Amniotic stem cell (primary cell): ENCODE results near the gene SRGAP1.

Experiments
- DNase-seq: peaks from one replicate; lab custom pipeline; 2025; lab: John Stamatoyannopoulos, UW

The SRGAP1 gene

DNA sequence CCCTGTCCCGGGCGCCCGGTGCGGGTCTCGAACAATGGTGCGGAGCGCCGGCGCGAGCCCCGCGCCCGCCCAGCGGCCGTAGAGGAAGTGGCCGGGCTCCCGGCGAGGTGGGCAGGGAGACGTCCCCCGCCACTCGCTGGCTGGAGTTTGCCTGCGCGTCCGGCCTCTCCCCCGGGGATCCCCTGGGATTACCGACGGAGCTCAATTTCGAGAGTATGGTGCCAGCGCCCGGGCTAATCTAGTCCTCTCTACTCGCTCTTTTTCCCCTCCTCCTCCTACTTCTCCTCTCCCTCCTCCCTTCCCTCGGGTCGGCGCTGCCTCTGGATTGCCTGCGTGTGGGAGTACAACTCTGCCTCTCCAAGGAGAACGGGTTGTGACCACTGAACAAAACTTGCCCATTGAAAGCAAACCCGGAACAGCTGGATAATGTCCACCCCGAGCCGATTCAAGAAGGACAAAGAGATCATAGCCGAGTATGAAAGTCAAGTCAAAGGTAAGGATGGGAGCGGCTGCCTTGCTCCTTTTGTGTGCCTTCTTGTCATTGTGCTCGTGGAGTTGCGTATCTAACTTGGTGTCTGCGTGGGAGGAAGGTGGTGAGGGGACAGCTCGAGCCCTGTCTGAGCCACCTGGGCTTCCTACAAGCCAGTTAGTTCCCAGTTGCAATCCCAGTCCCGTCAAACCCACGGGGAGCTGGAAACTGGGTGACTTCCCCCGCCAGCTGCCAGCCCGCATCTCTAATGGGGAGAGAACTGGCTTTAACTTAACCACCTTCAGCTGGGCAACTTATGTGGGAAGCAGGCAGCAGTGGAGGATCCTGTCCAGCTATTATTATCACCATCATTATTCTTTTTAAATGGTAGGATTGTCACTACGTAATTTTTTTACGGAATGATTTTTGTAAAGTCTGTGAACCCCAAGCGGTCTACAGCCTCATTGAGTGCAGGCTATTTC lies at the start of gene SRGAP1:
Gene SRGAP1, plus strand, starts transcription at position 310 of the 951 bp plus-strand sequence. Its CDS starts 117 bp downstream, at position 427.
- peak; percentile 31 for DNase-seq

- DNase-seq, result no peak
Observed at GRCh38 chr12:63795032-63795687, 49.3 kb upstream of the SRGAP1 start.

GRCh38 chr12:63795944-63796343 lies 48.6 kb upstream of the SRGAP1 start:
- DNase-seq, result no peak

GRCh38 chr12:63802012-63802608 lies 42.4 kb upstream of the SRGAP1 start:
- no peak for DNase-seq

GRCh38 chr12:63804746-63805145 lies 39.8 kb upstream of the SRGAP1 start:
- DNase-seq, result no peak

- DNase-seq, result no peak
Observed at GRCh38 chr12:63805704-63806672, 38.5 kb upstream of the SRGAP1 start.

DNA sequence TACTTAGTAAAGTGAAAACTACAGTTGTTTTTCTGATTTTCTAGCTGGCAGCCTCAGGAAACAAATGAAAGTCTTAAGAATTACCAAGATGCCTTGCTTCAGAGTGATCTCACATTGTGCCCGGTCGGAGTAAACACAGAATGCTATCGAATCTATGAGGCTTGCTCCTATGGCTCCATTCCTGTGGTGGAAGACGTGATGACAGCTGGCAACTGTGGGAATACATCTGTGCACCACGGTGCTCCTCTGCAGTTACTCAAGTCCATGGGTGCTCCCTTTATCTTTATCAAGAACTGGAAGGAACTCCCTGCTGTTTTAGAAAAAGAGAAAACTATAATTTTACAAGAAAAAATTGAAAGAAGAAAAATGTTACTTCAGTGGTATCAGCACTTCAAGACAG lies 35.9 kb upstream of the SRGAP1 start:
- no peak for DNase-seq

- DNase-seq, result no peak
Observed at GRCh38 chr12:63809566-63809965, 34.9 kb upstream of the SRGAP1 start.

DNA sequence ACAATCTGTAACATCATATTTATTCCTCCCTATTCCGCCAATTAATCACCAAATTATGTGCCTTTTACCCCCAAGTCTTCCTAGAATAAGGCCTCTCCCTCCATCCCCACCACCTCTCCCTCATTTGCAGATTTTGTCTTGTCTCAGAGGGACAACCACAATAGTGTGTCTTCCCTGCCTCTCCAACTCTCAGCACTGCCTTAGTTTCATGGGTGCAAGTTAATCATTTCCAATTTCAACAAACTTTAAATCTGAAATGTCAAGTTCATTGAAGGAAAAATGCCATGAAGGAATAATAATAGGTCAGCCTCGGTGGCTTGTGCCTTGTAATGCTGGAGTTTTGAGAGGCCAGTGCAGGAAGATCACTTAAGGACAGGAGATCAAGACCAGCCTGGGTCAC lies 33.2 kb upstream of the SRGAP1 start:
- DNase-seq, result no peak

DNA sequence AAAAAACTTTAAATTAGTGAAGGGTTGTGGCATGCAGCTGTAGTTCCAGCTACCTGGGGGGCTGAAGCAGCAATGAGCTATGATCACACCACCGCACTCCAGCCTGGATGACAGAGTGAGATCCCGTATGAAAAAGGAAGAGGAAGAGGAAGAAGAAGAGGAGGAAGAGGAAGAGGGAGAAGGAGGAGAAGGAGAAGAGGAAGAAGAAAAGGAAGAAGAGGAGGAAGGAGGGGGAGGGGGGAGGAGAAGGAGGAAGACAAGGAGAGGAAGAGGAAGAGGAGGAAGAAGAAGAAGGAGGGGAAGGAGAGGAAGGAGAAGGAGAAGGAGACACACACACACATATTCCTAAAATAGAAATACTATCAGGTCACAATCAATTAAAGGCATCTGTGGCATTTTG lies 32.7 kb upstream of the SRGAP1 start:
- DNase-seq, result no peak

- DNase-seq, result no peak
Observed at GRCh38 chr12:63814146-63814772, 30.2 kb upstream of the SRGAP1 start.

DNA sequence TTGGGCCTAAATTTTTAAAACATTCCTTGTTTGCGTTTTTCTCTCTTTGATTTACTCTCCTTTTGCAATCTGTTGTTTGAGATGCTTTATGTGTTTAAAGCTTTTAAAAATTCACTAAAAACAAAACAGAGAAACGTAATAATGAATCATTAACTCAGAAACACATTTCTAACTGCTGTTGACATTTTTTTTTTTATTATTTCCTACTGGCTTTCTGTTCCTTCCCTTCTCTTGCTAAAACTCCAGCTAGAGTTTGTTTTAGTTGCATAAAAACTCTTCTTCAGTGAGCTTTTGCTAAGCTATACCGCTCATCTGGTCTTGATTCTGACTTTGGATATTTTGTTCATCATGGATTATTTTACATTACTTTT lies 29.0 kb upstream of the SRGAP1 start:
- no peak for DNase-seq

DNA sequence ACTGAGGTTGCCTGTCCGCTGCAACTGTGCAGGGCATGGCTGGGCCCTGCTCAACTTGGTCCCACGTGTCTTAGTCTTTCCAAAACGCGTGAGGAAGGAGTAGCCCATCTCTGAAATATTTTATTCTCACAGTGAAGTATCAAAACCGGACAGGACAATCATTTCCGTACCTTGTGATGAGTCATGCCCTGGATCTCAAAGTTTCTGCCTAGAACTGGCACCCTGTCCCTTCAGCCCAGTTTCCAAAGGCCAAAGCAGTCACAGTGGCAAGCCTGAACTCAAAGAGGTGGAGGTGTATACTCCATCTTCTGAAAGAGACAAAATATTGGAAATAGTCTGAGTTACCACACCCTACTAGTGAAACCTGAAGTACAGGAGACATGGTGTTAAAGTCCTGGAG lies 28.5 kb upstream of the SRGAP1 start:
- DNase-seq, result no peak

DNA sequence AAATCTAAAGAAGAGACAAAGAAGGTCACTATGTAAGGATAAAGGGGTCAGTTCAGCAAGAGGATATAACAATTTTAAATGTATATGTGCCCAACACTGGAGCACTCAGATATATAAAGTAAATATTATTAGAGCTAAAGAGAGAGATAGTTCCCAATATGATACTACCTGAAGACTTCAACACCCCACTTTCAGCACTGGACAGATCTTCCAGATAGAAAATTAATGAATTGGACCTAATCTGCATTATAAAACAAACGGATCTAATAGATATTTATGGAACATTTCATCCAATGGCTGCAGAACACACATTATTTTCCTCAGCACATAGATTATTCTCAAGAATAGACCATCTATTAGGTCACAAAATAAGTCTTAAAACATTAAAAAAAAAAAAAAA lies 24.1 kb upstream of the SRGAP1 start:
- no peak for DNase-seq

- no peak for DNase-seq
Observed at GRCh38 chr12:63821781-63822251, 22.7 kb upstream of the SRGAP1 start.

- DNase-seq, result no peak
Observed at GRCh38 chr12:63822352-63822751, 22.1 kb upstream of the SRGAP1 start.

DNA sequence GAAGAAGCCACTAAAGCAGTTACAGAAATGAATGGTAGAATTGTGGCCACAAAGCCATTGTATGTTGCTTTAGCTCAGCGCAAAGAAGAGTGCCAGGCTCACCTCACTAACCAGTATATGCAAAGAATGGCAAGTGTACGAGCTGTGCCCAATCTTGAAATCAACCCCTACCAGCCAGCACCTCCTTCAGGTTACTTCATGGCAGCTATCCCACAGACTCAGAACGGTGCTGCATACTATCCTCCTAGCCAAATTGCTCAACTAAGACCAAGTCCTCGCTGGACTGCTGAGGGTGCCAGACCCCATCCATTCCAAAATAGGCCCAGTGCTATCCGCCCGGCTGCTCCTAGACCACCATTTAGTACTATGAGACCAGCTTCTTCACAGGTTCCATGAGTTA lies 21.5 kb upstream of the SRGAP1 start:
- DNase-seq, result no peak

DNA sequence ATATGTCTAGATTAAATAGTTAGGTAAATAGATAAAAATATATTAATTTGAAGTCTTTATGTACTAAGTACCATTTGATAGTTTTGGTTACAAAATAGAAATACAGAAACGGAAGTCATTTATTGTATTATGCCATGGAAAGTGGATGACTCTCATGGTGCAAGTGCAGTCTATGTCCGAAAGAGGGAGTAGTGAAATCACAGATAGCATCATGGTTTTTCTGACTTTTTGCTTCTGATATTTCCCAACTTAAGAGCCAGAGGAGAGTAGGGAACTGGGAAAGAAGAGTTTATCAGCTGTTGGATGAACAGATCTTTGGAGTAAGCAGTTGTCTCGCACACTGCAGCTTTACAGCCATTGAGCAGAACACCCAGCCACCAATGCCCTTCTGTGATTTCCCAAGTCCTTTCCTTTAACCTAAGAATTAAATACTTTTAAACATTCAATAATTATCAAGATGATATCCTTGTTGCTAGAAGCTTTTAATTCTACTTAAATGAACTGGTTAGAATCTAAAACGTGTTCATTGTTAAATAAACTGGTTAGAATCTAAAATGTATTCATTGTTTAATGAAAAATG lies 18.4 kb upstream of the SRGAP1 start:
- peak; percentile 30 for DNase-seq

DNA sequence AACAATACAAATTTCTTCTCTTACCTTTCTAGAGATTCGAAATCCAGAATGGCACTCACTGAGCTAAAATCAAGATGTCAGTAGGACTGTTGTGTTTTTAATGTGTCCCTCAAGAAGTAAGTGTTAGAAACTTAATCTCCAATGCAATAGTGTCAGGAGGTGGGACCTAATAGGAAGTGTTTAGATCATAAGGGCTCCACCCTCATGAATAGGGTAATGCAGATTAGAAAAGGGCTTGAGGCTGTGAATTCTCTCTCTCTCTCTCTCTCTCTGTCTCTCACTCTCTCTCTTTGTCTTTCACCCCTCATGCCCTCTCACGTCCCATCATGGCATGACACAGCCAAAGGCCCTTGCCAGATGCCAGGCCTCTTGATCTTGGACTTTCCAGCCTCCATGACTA lies 15.6 kb upstream of the SRGAP1 start:
- no peak for DNase-seq

DNA sequence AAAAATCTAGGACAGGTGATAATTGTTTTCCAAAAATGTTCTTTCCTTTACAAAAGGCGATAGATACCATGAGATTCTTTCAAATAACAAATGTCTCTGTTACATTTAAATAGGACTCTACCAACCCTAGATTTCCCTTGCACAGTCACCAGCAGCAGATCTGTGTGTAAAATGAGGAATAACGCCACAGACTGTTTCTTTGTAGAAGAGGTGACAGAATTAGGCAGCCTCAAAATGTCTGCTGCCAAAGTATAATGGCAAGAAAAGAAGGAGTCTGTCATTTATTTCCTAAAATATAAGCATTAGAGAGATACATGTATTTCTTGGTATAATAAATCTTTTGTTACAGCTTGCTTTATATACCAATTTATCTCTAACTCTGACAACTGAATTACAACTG lies 8.5 kb upstream of the SRGAP1 start:
- DNase-seq, result no peak

GRCh38 chr12:63836936-63837335 lies 7.6 kb upstream of the SRGAP1 start:
- DNase-seq, result no peak
